Cardiac fibroblast (primary cell): ENCODE measurements around the gene SLC37A3.
"Not testable (repeated sequence)": the region's sequence is repeated elsewhere in the genome, so short reads cannot be mapped to it uniquely, and the experiment has no call there.

Experiments
- DNase-seq, 2 donors: peaks; one replicate each; pipeline versions ENCODE4 v3.0.0 to v3.0.0-alpha.2; 2010; ENCODE audit warnings: low read depth in 2 of 2
- H3K4me3 ChIP-seq, 2 donors: replicated peaks in 1 of 2; 1 replicate in 1 of 2; 2 replicates in 1 of 2; pipeline ENCODE4 v1.5.1; 2011; ENCODE audit warnings: low read depth in 2 of 2, low read length in 2 of 2, mild to moderate bottlenecking in 2 of 2, moderate library complexity in 1 of 2
- CTCF ChIP-seq: IDR thresholded peaks from one replicate; pipeline ENCODE4 v1.5.1; 2011; ENCODE audit warnings: low read depth, mild to moderate bottlenecking, low read length, inconsistent platforms

SLC37A3 gene

GRCh38 chr7:140326116-140326928, 72.0 kb downstream of the SLC37A3 start:
- DNase-seq: peak; percentile 74 to 79
- no peak overlapping the region for H3K4me3 ChIP-seq
- TF ChIP-seq CTCF: peak; percentile 80

GRCh38 chr7:140325600-140325999, 72.7 kb downstream of the SLC37A3 start:
- no peak for DNase-seq
- no peak for TF ChIP-seq CTCF
- H3K4me3 ChIP-seq: no peak overlapping the region

GRCh38 chr7:140324714-140325113, 73.6 kb downstream of the SLC37A3 start:
- DNase-seq: no peak
- no peak for TF ChIP-seq CTCF
- no peak overlapping the region for H3K4me3 ChIP-seq

- DNase-seq: no peak
- no peak for TF ChIP-seq CTCF
- H3K4me3 ChIP-seq: no peak overlapping the region
These were observed 75.6 kb downstream of the SLC37A3 start for GRCh38 chr7:140322759-140323158.

GRCh38 chr7:140320078-140320477, 78.3 kb downstream of the SLC37A3 start:
- H3K4me3 ChIP-seq, DNase-seq: not testable (repeated sequence)

GRCh38 chr7:140317999-140318398, 80.3 kb downstream of the SLC37A3 start:
- no peak for DNase-seq
- H3K4me3 ChIP-seq: no peak overlapping the region
- TF ChIP-seq CTCF: no peak

GRCh38 chr7:140317597-140317996, 80.7 kb downstream of the SLC37A3 start:
- H3K4me3 ChIP-seq: no peak overlapping the region
- no peak for DNase-seq
- TF ChIP-seq CTCF: no peak
